ENCODE measurements around the gene ADCY9. TPM values are rescaled to one million over a fixed set of nuclear protein-coding genes. Genes with fewer than 3 reads are reported as not detected.

The ADCY9 gene
- total RNA-seq, 1 donor from 2014 or later, result 11.4 TPM

GRCh38 chr16:4103745-4104144 is 12.5 kb downstream of the ADCY9 start:
- Histone ChIP-seq H3K4me1 (ENCODE audit: insufficient read depth, low read length) (no peaks in the 10 kb centered on the region), H3K79me2 (ENCODE audit: insufficient read depth, low read length) (no peaks in the 10 kb centered on the region), H3K9me3 (ENCODE audit: insufficient read depth, low read depth, low read length) (no peaks in the 10 kb centered on the region), H3K4me2 (ENCODE audit: low read length) (no peak overlapping the region), H3K4me3 (ENCODE audit: insufficient read depth, low read depth, low read length) (no peak overlapping the region), H3K27ac (ENCODE audit: low read depth, low read length) (no peak overlapping the region), H3K36me3 (ENCODE audit: insufficient read depth, low read length) (no peaks in the 10 kb centered on the region), H4K20me1 (ENCODE audit: insufficient read depth, low read length) (peaks cover 10% of the 10 kb centered on the region), H3K9ac (ENCODE audit: low read length) (no peak overlapping the region), H3K27me3 (ENCODE audit: insufficient read depth, low read length) (no peaks in the 10 kb centered on the region), H2AFZ (ENCODE audit: low read depth, low read length) (no peak overlapping the region)
- Mint-ChIP-seq H3K27me3 (ENCODE audit: low read depth, unreplicated experiment) (no peaks in the 10 kb centered on the region), H3K36me3 (ENCODE audit: low read depth, unreplicated experiment) (peaks cover 17% of the 10 kb centered on the region), H3K4me1 (ENCODE audit: low read depth, unreplicated experiment) (no peaks in the 10 kb centered on the region), H3K4me3 (ENCODE audit: unreplicated experiment) (no peak overlapping the region), H3K9me3 (ENCODE audit: unreplicated experiment) (peaks cover 4% of the 10 kb centered on the region), H3K27ac (ENCODE audit: unreplicated experiment) (no peak overlapping the region)
- FAIRE-seq (no peak), DNase-seq (ENCODE audit: low read depth) (peak; percentile 38)
- TF ChIP-seq EZH2 (IDR thresholded peaks at IDR 0.05; ENCODE audit: insufficient read depth, low read length) (no peak), CTCF (IDR thresholded peaks at IDR 0.05; ENCODE audit: insufficient read depth, low read depth, low read length) (no peak)

- Histone ChIP-seq H3K4me2 (ENCODE audit: low read length) (no peak overlapping the region), H3K27me3 (ENCODE audit: insufficient read depth, low read length) (no peaks in the 10 kb centered on the region), H3K9me3 (ENCODE audit: insufficient read depth, low read depth, low read length) (no peaks in the 10 kb centered on the region), H3K79me2 (ENCODE audit: insufficient read depth, low read length) (no peaks in the 10 kb centered on the region), H2AFZ (ENCODE audit: low read depth, low read length) (no peak overlapping the region), H4K20me1 (ENCODE audit: insufficient read depth, low read length) (peaks cover 10% of the 10 kb centered on the region), H3K36me3 (ENCODE audit: insufficient read depth, low read length) (no peaks in the 10 kb centered on the region), H3K4me3 (ENCODE audit: insufficient read depth, low read depth, low read length) (no peak overlapping the region), H3K27ac (ENCODE audit: low read depth, low read length) (no peak overlapping the region), H3K9ac (ENCODE audit: low read length) (no peak overlapping the region), H3K4me1 (ENCODE audit: insufficient read depth, low read length) (no peaks in the 10 kb centered on the region)
- FAIRE-seq (no peak), DNase-seq (ENCODE audit: low read depth) (no peak)
- Mint-ChIP-seq H3K9me3 (ENCODE audit: unreplicated experiment) (peaks cover 4% of the 10 kb centered on the region), H3K36me3 (ENCODE audit: low read depth, unreplicated experiment) (peaks cover 15% of the 10 kb centered on the region), H3K27ac (ENCODE audit: unreplicated experiment) (no peak overlapping the region), H3K4me1 (ENCODE audit: low read depth, unreplicated experiment) (no peaks in the 10 kb centered on the region), H3K27me3 (ENCODE audit: low read depth, unreplicated experiment) (no peaks in the 10 kb centered on the region), H3K4me3 (ENCODE audit: unreplicated experiment) (no peak overlapping the region)
- TF ChIP-seq CTCF (IDR thresholded peaks at IDR 0.05; ENCODE audit: insufficient read depth, low read depth, low read length), result no peak
- TF ChIP-seq EZH2 (IDR thresholded peaks at IDR 0.05; ENCODE audit: insufficient read depth, low read length), result no peak
Measured at GRCh38 chr16:4101421-4102219, 14.6 kb downstream of the ADCY9 start.

GRCh38 chr16:4098501-4098900 is 17.7 kb downstream of the ADCY9 start:
- H3K79me2 ChIP-seq (ENCODE audit: insufficient read depth, low read length), result no peaks in the 10 kb centered on the region
- H4K20me1 ChIP-seq (ENCODE audit: insufficient read depth, low read length), result peaks cover 5% of the 10 kb centered on the region
- no peaks in the 10 kb centered on the region for H3K27me3 Mint-ChIP-seq (ENCODE audit: low read depth, unreplicated experiment)
- DNase-seq (ENCODE audit: low read depth), result no peak
- H3K4me3 ChIP-seq (ENCODE audit: insufficient read depth, low read depth, low read length), result no peak overlapping the region
- H3K9me3 Mint-ChIP-seq (ENCODE audit: unreplicated experiment), result peaks cover 3% of the 10 kb centered on the region
- no peaks in the 10 kb centered on the region for H3K36me3 ChIP-seq (ENCODE audit: insufficient read depth, low read length)
- no peak overlapping the region for H3K4me2 ChIP-seq (ENCODE audit: low read length)
- H3K36me3 Mint-ChIP-seq (ENCODE audit: low read depth, unreplicated experiment), result peaks cover 9% of the 10 kb centered on the region
- H3K27ac ChIP-seq (ENCODE audit: low read depth, low read length), result no peak overlapping the region
- H2AFZ ChIP-seq (ENCODE audit: low read depth, low read length), result no peak overlapping the region
- no peak for FAIRE-seq
- H3K4me3 Mint-ChIP-seq (ENCODE audit: unreplicated experiment), result no peak overlapping the region
- H3K4me1 Mint-ChIP-seq (ENCODE audit: low read depth, unreplicated experiment), result no peaks in the 10 kb centered on the region
- H3K27me3 ChIP-seq (ENCODE audit: insufficient read depth, low read length), result no peaks in the 10 kb centered on the region
- H3K4me1 ChIP-seq (ENCODE audit: insufficient read depth, low read length), result no peaks in the 10 kb centered on the region
- H3K9me3 ChIP-seq (ENCODE audit: insufficient read depth, low read depth, low read length), result no peaks in the 10 kb centered on the region
- no peak overlapping the region for H3K9ac ChIP-seq (ENCODE audit: low read length)
- no peak overlapping the region for H3K27ac Mint-ChIP-seq (ENCODE audit: unreplicated experiment)
- TF ChIP-seq EZH2 (IDR thresholded peaks at IDR 0.05; ENCODE audit: insufficient read depth, low read length) (no peak), CTCF (IDR thresholded peaks at IDR 0.05; ENCODE audit: insufficient read depth, low read depth, low read length) (no peak)

Data from astrocyte (in vitro differentiated cells and primary cell).